MM.1S (cell line): ENCODE data around the gene KCTD15.

Source experiments
- CTCF ChIP-seq: fragments of 300-600 bp; sonication (generic); IDR thresholded peaks from 2 replicates; pipeline ENCODE4 v1.5.1; 2016; ENCODE audit warnings: antibody characterized with exemption, low read length, mixed read lengths
- EZH2phosphoT487 ChIP-seq: fragments of 300-600 bp; sonication (generic); IDR thresholded peaks from 2 replicates; pipeline ENCODE4 v1.6.1; 2018; ENCODE audit warnings: antibody characterized with exemption, low read length

DNA sequence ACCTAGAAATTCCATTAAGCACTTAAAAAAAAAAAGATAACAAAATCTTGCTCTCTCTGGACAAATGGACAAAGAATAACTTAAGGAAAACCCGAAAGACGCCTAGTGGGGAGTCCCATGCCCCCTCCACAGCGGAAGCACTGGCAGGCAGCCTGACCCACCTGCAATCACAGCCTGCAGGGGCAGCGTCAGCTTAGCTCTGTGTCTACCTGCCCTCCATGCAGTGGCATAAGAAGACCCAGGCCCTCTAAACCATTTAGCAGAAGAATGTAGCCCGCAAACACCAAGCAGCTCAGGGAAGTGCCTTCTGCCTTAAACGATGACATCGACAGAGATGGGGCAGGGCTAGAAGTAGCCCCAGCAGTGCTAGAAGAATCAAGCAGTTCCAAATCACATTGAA lies 36.0 kb downstream of the KCTD15 start:
- no peak for TF ChIP-seq CTCF
- TF ChIP-seq EZH2phosphoT487, result no peak
